CD4-positive, alpha-beta memory T cell (primary cell): ENCODE data around the gene TALDO1. TPM values are rescaled to one million over a fixed set of nuclear protein-coding genes. Genes with fewer than 3 reads are reported as not detected.

Experiments used
- CTCF ChIA-PET: fragments of 350-600 bp; sonication (Branson Sonifier 250); formaldehyde crosslinking; loops from one replicate; lab custom pipeline; 2021; ENCODE audit warnings: inconsistent platforms; ENCODE audit not compliant: partially characterized antibody; lab: Charles Lee
- POLR2A ChIA-PET: fragments of 350-600 bp; sonication (Branson Sonifier 250); formaldehyde crosslinking; loops from one replicate; lab custom pipeline; 2021; ENCODE audit not compliant: partially characterized antibody; lab: Charles Lee
- DNase-seq, 5 donors: peaks; one replicate each; pipeline versions ENCODE4 v3.0.0 to v3.0.0-alpha.2; 2020 to 2022; ENCODE audit warnings: mixed read lengths in 1 of 5
- H3K27ac ChIP-seq: one replicate; pipeline ENCODE4 v1.7.0; 2013; ENCODE audit warnings: low read depth, low read length
- H3K27me3 ChIP-seq: 2 replicates; pipeline ENCODE4 v1.7.0; 2013; ENCODE audit warnings: mild to moderate bottlenecking, low read length, moderate library complexity; ENCODE audit not compliant: insufficient read depth
- H3K36me3 ChIP-seq: 2 replicates; pipeline ENCODE4 v1.7.0; 2013; ENCODE audit warnings: mild to moderate bottlenecking, low read length, moderate library complexity; ENCODE audit not compliant: insufficient read depth
- H3K4me1 ChIP-seq: 2 replicates; pipeline ENCODE4 v1.7.0; 2013; ENCODE audit warnings: mild to moderate bottlenecking, low read length, moderate library complexity; ENCODE audit not compliant: insufficient read depth
- H3K4me3 ChIP-seq, 2 donors: one replicate each; pipeline ENCODE4 v1.7.0; 2013; ENCODE audit warnings: low read length in 2 of 2, mild to moderate bottlenecking in 1 of 2
- H3K9me3 ChIP-seq, 2 donors: one replicate each; pipeline ENCODE4 v1.7.0; 2013; ENCODE audit warnings: low read length in 2 of 2, control low read depth in 1 of 2; ENCODE audit not compliant: control insufficient read depth in 1 of 2
- H3K27ac Mint-ChIP-seq, 7 donors: one replicate each; pipeline ENCODE4 v1.8.0; 2020 to 2021; ENCODE audit warnings: mixed read lengths in 7 of 7, mild to moderate bottlenecking in 6 of 7, inconsistent platforms in 3 of 7, moderate library complexity in 3 of 7
- H3K27me3 Mint-ChIP-seq, 2 donors: one replicate each; pipeline ENCODE4 v1.8.0; 2020 to 2021; ENCODE audit warnings: mixed read lengths in 2 of 2
- H3K36me3 Mint-ChIP-seq, 2 donors: one replicate each; pipeline ENCODE4 v1.8.0; 2020 to 2021; ENCODE audit warnings: mixed read lengths in 2 of 2, inconsistent platforms in 1 of 2, mild to moderate bottlenecking in 1 of 2
- H3K4me1 Mint-ChIP-seq, 4 donors: one replicate each; pipeline ENCODE4 v1.8.0; 2020 to 2021; ENCODE audit warnings: mixed read lengths in 4 of 4, mild to moderate bottlenecking in 1 of 4
- H3K4me3 Mint-ChIP-seq, 8 donors: one replicate each; pipeline ENCODE4 v1.8.0; 2020 to 2021; ENCODE audit warnings: mixed read lengths in 8 of 8, mild to moderate bottlenecking in 7 of 8, moderate library complexity in 6 of 8, inconsistent platforms in 3 of 8
- H3K9me3 Mint-ChIP-seq, 8 donors: one replicate each; pipeline ENCODE4 v1.8.0; 2020 to 2021; ENCODE audit warnings: mixed read lengths in 8 of 8, mild to moderate bottlenecking in 5 of 8, inconsistent platforms in 3 of 8, moderate library complexity in 1 of 8
- intact Hi-C: fragments of 100-400 bp; cut with micrococcal nuclease; formaldehyde crosslinking; loops from one replicate; pipeline ENCODE4 v1.15.1; 2023
- polyA plus RNA-seq, 2 donors: library from polyadenylated mRNA; unstranded; fragments of 300-500 nt; fragmentation: Illumina TruSeq; gene quantifications; one replicate each; pipeline ENCODE4 v1.2.3, GENCODE V29; 2021
- total RNA-seq, 2 experiments: library from RNA; stranded (reverse); gene quantifications; one replicate each; pipeline ENCODE4 v1.2.3, GENCODE V29; 2021

TALDO1 gene
- total and polyA plus RNA-seq, 4 experiments from 2014 or later: 80.4 to 244 (median 132) TPM

GRCh38 chr11:702462-703461 lies 44.5 kb upstream of the TALDO1 start:
- Mint-ChIP-seq H3K4me1 (peaks cover 2 to 11% (median 5%) of the 10 kb centered on the region in 4 donors), H3K4me3 (no peak overlapping the region), H3K36me3 (peaks cover 0 to 13% of the 10 kb centered on the region in 2 donors), H3K9me3 (no peaks in the 10 kb centered on the region), H3K27ac (peak overlapping the region in 1 of 7 donors; percentile 41), H3K27me3 (peaks cover 2 to 5% of the 10 kb centered on the region in 2 donors)
- Histone ChIP-seq H3K36me3 (no peaks in the 10 kb centered on the region), H3K4me3 (no peak overlapping the region), H3K4me1 (peaks cover 15% of the 10 kb centered on the region), H3K27me3 (peaks cover 12% of the 10 kb centered on the region), H3K9me3 (no peaks in the 10 kb centered on the region), H3K27ac (no peak overlapping the region)
- ChIA-PET CTCF (no interaction called here), POLR2A (interaction anchor here (1.4 to 4.0 kb wide), 3 partner anchors 7 to 24 kb away, joined by 3 to 34 read pairs (median 7); partner anchors contain the start of genes DEAF1 and TMEM80)
- peak in 1 of 5 donors; percentile 17 for DNase-seq
- intact Hi-C loops: no loop called here

GRCh38 chr11:703506-703905 lies 43.8 kb upstream of the TALDO1 start:
- H3K9me3 ChIP-seq: no peaks in the 10 kb centered on the region
- H3K4me3 ChIP-seq: no peak overlapping the region
- Mint-ChIP-seq H3K27ac (no peak overlapping the region), H3K4me1 (peaks cover 0 to 4% (median 2%) of the 10 kb centered on the region in 4 donors), H3K4me3 (no peak overlapping the region), H3K9me3 (no peaks in the 10 kb centered on the region), H3K36me3 (peaks cover 0 to 13% of the 10 kb centered on the region in 2 donors), H3K27me3 (peaks cover 2 to 6% of the 10 kb centered on the region in 2 donors)
- POLR2A ChIA-PET: interaction anchor here (1.8 to 4.0 kb wide), 2 partner anchors 8 to 23 kb away, joined by 7 to 34 read pairs; partner anchors contain the start of genes DEAF1 and TMEM80
- H3K4me1 ChIP-seq: peaks cover 12% of the 10 kb centered on the region
- peak in 1 of 5 donors; percentile 1 for DNase-seq
- CTCF ChIA-PET: no interaction called here
- intact Hi-C loops: no loop called here
- peaks cover 12% of the 10 kb centered on the region for H3K27me3 ChIP-seq
- H3K27ac ChIP-seq: no peak overlapping the region
- H3K36me3 ChIP-seq: no peaks in the 10 kb centered on the region

- no peaks in the 10 kb centered on the region for H3K9me3 Mint-ChIP-seq
- peaks cover 12% of the 10 kb centered on the region for H3K4me1 ChIP-seq
- H3K27ac ChIP-seq: no peak overlapping the region
- ChIA-PET CTCF (interaction anchor here (0.8 kb wide), 1 partner anchor 19 kb away, joined by 5 read pairs; no protein-coding TSS in a partner anchor), POLR2A (interaction anchor here (1.8 to 4.0 kb wide), 2 partner anchors 9 to 22 kb away, joined by 7 to 34 read pairs; partner anchors contain the start of genes DEAF1 and TMEM80)
- H3K27ac Mint-ChIP-seq: no peak overlapping the region
- peak in 1 of 5 donors; percentile 33 for DNase-seq
- H3K9me3 ChIP-seq: no peaks in the 10 kb centered on the region
- H3K4me3 ChIP-seq: no peak overlapping the region
- peaks cover 0 to 4% (median 2%) of the 10 kb centered on the region in 4 donors for H3K4me1 Mint-ChIP-seq
- H3K27me3 Mint-ChIP-seq: peaks cover 2 to 6% of the 10 kb centered on the region in 2 donors
- H3K27me3 ChIP-seq: peaks cover 12% of the 10 kb centered on the region
- H3K36me3 Mint-ChIP-seq: peaks cover 0 to 12% of the 10 kb centered on the region in 2 donors
- no peaks in the 10 kb centered on the region for H3K36me3 ChIP-seq
- intact Hi-C loops: no loop called here
- no peak overlapping the region for H3K4me3 Mint-ChIP-seq
Measured at GRCh38 chr11:704228-704674, 43.0 kb upstream of the TALDO1 start.

- H3K27ac ChIP-seq: no peak overlapping the region
- ChIA-PET POLR2A (interaction anchor here (1.8 to 4.0 kb wide), 2 partner anchors 9 to 21 kb away, joined by 7 to 34 read pairs; partner anchors contain the start of genes DEAF1 and TMEM80), CTCF (interaction anchor here (0.8 to 1.1 kb wide), 2 partner anchors 18 to 151 kb away, joined by 3 to 5 read pairs; no protein-coding TSS in a partner anchor)
- Mint-ChIP-seq H3K36me3 (peaks cover 0 to 12% of the 10 kb centered on the region in 2 donors), H3K9me3 (no peaks in the 10 kb centered on the region), H3K27me3 (peaks cover 2 to 6% of the 10 kb centered on the region in 2 donors), H3K27ac (no peak overlapping the region), H3K4me3 (peak overlapping the region in 2 of 8 donors; percentile 29 to 35), H3K4me1 (peaks cover 0 to 4% (median 2%) of the 10 kb centered on the region in 4 donors)
- no peak overlapping the region for H3K4me3 ChIP-seq
- H3K4me1 ChIP-seq: peaks cover 12% of the 10 kb centered on the region
- H3K9me3 ChIP-seq: no peaks in the 10 kb centered on the region
- peaks cover 12% of the 10 kb centered on the region for H3K27me3 ChIP-seq
- intact Hi-C loops: no loop called here
- DNase-seq: peak in 1 of 5 donors; percentile 20
- H3K36me3 ChIP-seq: no peaks in the 10 kb centered on the region
Measured at GRCh38 chr11:704781-705645, 42.3 kb upstream of the TALDO1 start.

- Histone ChIP-seq H3K4me1 (peaks cover 12% of the 10 kb centered on the region), H3K27ac (no peak within 1 kb of the TSS), H3K27me3 (peaks cover 12% of the 10 kb centered on the region), H3K9me3 (no peaks in the 10 kb centered on the region), H3K4me3 (no peak within 1 kb of the TSS), H3K36me3 (no peaks in the 10 kb centered on the region)
- Mint-ChIP-seq H3K4me1 (peaks cover 0 to 4% (median under 1%) of the 10 kb centered on the region in 4 donors), H3K27me3 (peaks cover 2 to 10% of the 10 kb centered on the region in 2 donors), H3K36me3 (peaks cover 0 to 7% of the 10 kb centered on the region in 2 donors), H3K4me3 (peak within 1 kb of the TSS in 2 of 8 donors; percentile 29 to 35), H3K27ac (no peak within 1 kb of the TSS), H3K9me3 (no peaks in the 10 kb centered on the region)
- CTCF ChIA-PET: interaction anchor here (1.1 to 1.4 kb wide), 2 partner anchors 20 to 151 kb away, joined by 3 read pairs; no protein-coding TSS in a partner anchor
- intact Hi-C loops: no loop called here
- DNase-seq: peak in 1 of 5 donors; percentile 43
- POLR2A ChIA-PET: interaction anchor here (0.6 to 4.0 kb wide), 2 partner anchors 10 to 122 kb away, joined by 3 to 34 read pairs; partner anchors contain the start of genes DEAF1 and TMEM80
Measured at GRCh38 chr11:705646-706438, 41.4 kb upstream of the TALDO1 start, which contains the start of gene EPS8L2. Gene EPS8L2 (plus strand): TSS chr11:706231. CDS start chr11:709408, 3,177 bp downstream.
